ENCODE results near the gene ZNF544. TPM values are rescaled to one million over a fixed set of nuclear protein-coding genes. Genes with fewer than 3 reads are reported as not detected.
A peak's percentile ranks its signal among the peaks of the same experiment; 100 is the strongest.
"Not testable (repeated sequence)": the region's sequence is repeated elsewhere in the genome, so short reads cannot be mapped to it uniquely, and the experiment has no call there.

ZNF544 gene
- total RNA-seq, 1 donor from 2014 or later, result 55.5 TPM

DNA sequence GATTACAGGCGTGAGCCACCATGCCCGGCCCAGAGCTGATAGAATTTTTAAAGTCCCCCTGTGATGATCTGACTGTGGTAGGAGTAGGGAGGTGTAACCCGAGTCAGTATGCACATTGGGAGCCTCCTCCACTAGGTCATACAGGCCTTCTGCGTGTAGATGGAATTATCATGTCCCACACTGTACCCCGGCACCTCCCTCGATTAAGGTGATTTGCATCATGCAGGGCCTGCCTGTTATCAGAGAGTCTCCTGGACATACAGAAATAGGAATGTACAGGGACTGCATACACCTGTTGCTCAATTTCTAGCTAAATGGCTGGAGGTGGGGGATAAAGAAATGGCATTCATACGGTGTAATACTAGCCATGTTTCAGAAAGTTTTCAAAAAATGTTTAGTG, 75.5 kb downstream of the ZNF544 start:
- H3K4me3 Mint-ChIP-seq, result peak overlapping the region; percentile 90
- H3K27me3 Mint-ChIP-seq, result no peaks in the 10 kb centered on the region
- H3K9me3 Mint-ChIP-seq, result peaks cover 19% of the 10 kb centered on the region
- peaks cover 83% of the 10 kb centered on the region for H3K36me3 Mint-ChIP-seq (ENCODE audit: low read depth)
- H3K4me1 Mint-ChIP-seq, result peaks cover 32% of the 10 kb centered on the region
- intact Hi-C loops (cut with micrococcal nuclease), result loop anchor here (2.0 kb wide), 1 partner anchor 77 kb away; the partner anchor contains the start of gene ZNF837
- H3K27ac Mint-ChIP-seq, result peak overlapping the region; percentile 96
- no peak for DNase-seq

DNA sequence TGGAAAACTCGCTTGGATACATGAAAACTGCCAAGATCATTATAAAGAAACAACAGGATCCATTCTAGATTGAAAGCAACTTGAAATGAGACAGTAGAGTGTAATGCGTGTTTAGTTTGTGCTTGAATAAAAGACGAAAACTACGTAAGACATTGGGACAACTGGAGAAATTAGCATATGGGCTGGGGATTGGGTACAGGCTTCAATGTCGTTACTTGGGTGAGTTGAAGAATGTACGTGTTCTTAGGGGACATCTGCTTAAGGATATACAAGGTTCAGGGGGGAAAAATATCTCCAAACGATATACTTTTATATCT, 76.0 kb downstream of the ZNF544 start:
- Mint-ChIP-seq H3K9me3 (peaks cover 23% of the 10 kb centered on the region), H3K27me3 (no peaks in the 10 kb centered on the region), H3K36me3 (ENCODE audit: low read depth) (peaks cover 86% of the 10 kb centered on the region), H3K4me3 (peak overlapping the region; percentile 90), H3K27ac (peak overlapping the region; percentile 96), H3K4me1 (peaks cover 35% of the 10 kb centered on the region)
- intact Hi-C loops (cut with micrococcal nuclease), result loop anchor here (1.0 to 5.0 kb wide), 10 partner anchors 23 to 1064 kb away; partner anchors contain the start of genes MZF1, ZNF132, ZNF274 and ZNF446
- no peak for DNase-seq

DNA sequence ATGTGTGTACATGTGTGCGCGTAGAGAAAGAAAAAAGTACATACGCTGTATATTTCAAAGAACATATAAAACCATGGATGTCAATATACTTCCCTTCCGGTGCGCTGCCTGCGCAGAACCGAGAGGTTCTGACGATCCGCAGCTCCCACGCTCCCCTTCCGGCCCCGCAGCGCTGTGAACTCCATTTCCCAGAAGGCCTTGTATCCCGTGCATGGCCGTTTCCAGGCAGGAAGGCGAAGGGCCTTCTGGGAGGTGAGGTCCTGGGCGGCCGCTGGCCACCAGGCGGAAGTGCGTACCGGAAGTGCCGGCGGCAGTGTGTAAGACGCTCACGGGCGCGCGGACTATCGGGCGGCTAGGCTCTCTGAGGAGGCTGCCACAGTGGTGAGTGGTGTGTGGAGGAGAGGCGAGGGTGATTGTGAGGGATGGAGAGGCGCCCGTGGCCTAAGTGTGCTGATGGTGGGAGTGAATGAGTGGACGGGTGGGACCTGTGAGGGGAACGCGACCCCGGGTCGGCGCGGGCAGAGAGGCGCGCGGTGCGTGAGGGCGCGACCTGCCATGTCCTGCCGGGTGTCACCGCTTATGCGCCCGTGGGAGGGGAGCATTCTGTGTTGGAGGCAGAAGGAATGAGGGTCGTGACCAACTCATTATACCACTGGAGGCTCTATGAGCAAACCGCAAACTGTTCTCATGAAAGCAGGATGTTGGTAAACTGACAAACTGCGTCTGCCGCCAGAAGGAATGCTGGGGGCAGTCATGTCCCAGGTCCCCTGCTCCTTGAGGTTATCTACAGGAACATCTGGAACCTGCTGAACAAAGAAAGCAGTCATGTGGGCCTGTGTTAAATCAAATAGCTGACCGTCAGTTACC, 76.6 kb downstream of the ZNF544 start, which contains the start of gene ERVK3-1:
ERVK3-1 (plus strand) TSS at position 313 of the 867 bp plus-strand sequence. CDS start 6,792 bp downstream, outside the sequence.
- Mint-ChIP-seq H3K27ac (peak within 1 kb of the TSS; percentile 96), H3K4me1 (peaks cover 35% of the 10 kb centered on the region), H3K4me3 (peak within 1 kb of the TSS; percentile 90), H3K9me3 (peaks cover 23% of the 10 kb centered on the region), H3K36me3 (ENCODE audit: low read depth) (peaks cover 86% of the 10 kb centered on the region), H3K27me3 (no peaks in the 10 kb centered on the region)
- intact Hi-C loops (cut with micrococcal nuclease), result loop anchor here (1.0 to 5.0 kb wide), 10 partner anchors 22 to 1065 kb away; partner anchors contain the start of genes MZF1, ZNF132, ZNF274 and ZNF446
- DNase-seq, result peak; percentile 98

- peak overlapping the region; percentile 90 for H3K4me3 Mint-ChIP-seq
- peaks cover 86% of the 10 kb centered on the region for H3K36me3 Mint-ChIP-seq (ENCODE audit: low read depth)
- H3K27ac Mint-ChIP-seq, result peak overlapping the region; percentile 96
- H3K4me1 Mint-ChIP-seq, result peaks cover 35% of the 10 kb centered on the region
- intact Hi-C loops (cut with micrococcal nuclease), result loop anchor here (1.0 to 5.0 kb wide), 10 partner anchors 21 to 1066 kb away; partner anchors contain the start of genes MZF1, ZNF132, ZNF274 and ZNF446
- H3K9me3 Mint-ChIP-seq, result peaks cover 20% of the 10 kb centered on the region
- DNase-seq, result peak; percentile 71
- H3K27me3 Mint-ChIP-seq, result no peaks in the 10 kb centered on the region
These were observed 77.2 kb downstream of the ZNF544 start for GRCh38 chr19:58305932-58306323.

- intact Hi-C loops (cut with micrococcal nuclease), result loop anchor here (5.0 kb wide), 1 partner anchor 100 kb away; the partner anchor contains the start of gene ZNF584
- no peak for DNase-seq
- no peak overlapping the region for H3K27ac Mint-ChIP-seq
- no peaks in the 10 kb centered on the region for H3K27me3 Mint-ChIP-seq
- H3K9me3 Mint-ChIP-seq, result peaks cover 18% of the 10 kb centered on the region
- H3K4me1 Mint-ChIP-seq, result peaks cover 37% of the 10 kb centered on the region
- H3K4me3 Mint-ChIP-seq, result no peak overlapping the region
- peaks cover 85% of the 10 kb centered on the region for H3K36me3 Mint-ChIP-seq (ENCODE audit: low read depth)
These were observed 79.0 kb downstream of the ZNF544 start for GRCh38 chr19:58307736-58308135.

DNA sequence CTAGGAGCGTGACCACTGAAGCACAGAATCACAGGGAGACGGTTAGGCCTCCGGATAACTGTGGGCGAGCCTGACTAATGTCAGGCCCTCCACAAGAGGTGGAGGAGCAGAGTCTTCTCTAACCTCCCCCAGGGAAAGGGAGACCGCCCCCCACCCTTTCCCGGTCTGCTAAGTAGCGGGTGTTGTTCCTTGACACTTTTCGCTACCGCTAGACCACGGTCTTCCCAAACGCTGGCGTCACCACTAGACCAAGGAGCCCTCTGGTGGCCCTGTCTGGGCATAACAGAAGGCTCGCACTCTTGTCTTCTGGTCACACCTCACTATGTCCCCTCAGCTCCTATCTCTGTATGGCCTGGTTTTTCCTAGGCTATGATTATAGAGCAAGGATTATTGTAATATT, 82.0 kb downstream of the ZNF544 start:
- intact Hi-C loops (cut with micrococcal nuclease); H3K27ac Mint-ChIP-seq; H3K4me3 Mint-ChIP-seq; H3K27me3 Mint-ChIP-seq: not testable (repeated sequence)
- H3K36me3 Mint-ChIP-seq (ENCODE audit: low read depth), result peaks cover 89% of the 10 kb centered on the region
- H3K4me1 Mint-ChIP-seq, result peaks cover 26% of the 10 kb centered on the region
- peak; percentile 67 for DNase-seq
- peaks cover 17% of the 10 kb centered on the region for H3K9me3 Mint-ChIP-seq

GRCh38 chr19:58311345-58311865, 82.7 kb downstream of the ZNF544 start:
- Mint-ChIP-seq H3K4me1 (peaks cover 20% of the 10 kb centered on the region), H3K36me3 (ENCODE audit: low read depth) (peaks cover 87% of the 10 kb centered on the region), H3K4me3 (no peak overlapping the region), H3K27me3 (no peaks in the 10 kb centered on the region), H3K27ac (no peak overlapping the region), H3K9me3 (peaks cover 17% of the 10 kb centered on the region)
- intact Hi-C loops (cut with micrococcal nuclease), result no loop called here
- DNase-seq, result no peak

Other genes with a start within 250 kb of the ZNF544 start
- gene ZNF606, start 226.1 kb upstream of the ZNF544 start, total RNA-seq, result 6.6 and 7.0 TPM in 2 replicates
- gene ZSCAN1, start 194.9 kb upstream of the ZNF544 start, total RNA-seq, result not detected in 2 replicates
- 0.05 TPM in 1 of 2 replicates, not detected in the other for gene ZNF135, start 169.6 kb upstream of the ZNF544 start, total RNA-seq
- gene ZSCAN18, start 130.7 kb upstream of the ZNF544 start, total RNA-seq, result 4.8 and 5.3 TPM in 2 replicates
- gene ZNF329, start 78.1 kb upstream of the ZNF544 start, total RNA-seq, result 1.4 and 2.1 TPM in 2 replicates
- 19.4 and 19.8 TPM in 2 replicates for gene ZNF274, start 45.9 kb upstream of the ZNF544 start, total RNA-seq
- gene ZNF8, start 50.0 kb downstream of the ZNF544 start, total RNA-seq, result 4.8 and 5.1 TPM in 2 replicates
- 75.2 and 80.7 TPM in 2 replicates for gene ERVK3-1, start 76.5 kb downstream of the ZNF544 start, total RNA-seq
- gene ZSCAN22, start 98.1 kb downstream of the ZNF544 start, total RNA-seq, result 4.2 and 4.6 TPM in 2 replicates
- 7.6 and 7.7 TPM in 2 replicates for gene A1BG, start 124.6 kb downstream of the ZNF544 start, total RNA-seq
- gene ZNF497, start 133.8 kb downstream of the ZNF544 start, total RNA-seq, result 0.79 and 1.1 TPM in 2 replicates
- gene ZNF837, start 152.1 kb downstream of the ZNF544 start, total RNA-seq, result 0.89 and 1.1 TPM in 2 replicates
- gene RPS5, start 158.4 kb downstream of the ZNF544 start, total RNA-seq, result 1,286 and 1,288 TPM in 2 replicates
- 0.54 and 1.1 TPM in 2 replicates for gene RNF225, start 166.7 kb downstream of the ZNF544 start, total RNA-seq
- gene ZNF584, start 179.7 kb downstream of the ZNF544 start, total RNA-seq, result 17.4 and 17.7 TPM in 2 replicates
- gene ZNF132, start 211.2 kb downstream of the ZNF544 start, total RNA-seq, result 3.6 and 3.8 TPM in 2 replicates
- gene ZNF324B, start 222.7 kb downstream of the ZNF544 start, total RNA-seq, result 14.4 and 15.2 TPM in 2 replicates
- gene ZNF324, start 238.2 kb downstream of the ZNF544 start, total RNA-seq, result 13.6 and 14.7 TPM in 2 replicates
- 6.3 and 6.8 TPM in 2 replicates for gene ZNF446, start 247.4 kb downstream of the ZNF544 start, total RNA-seq

All from activated CD4-positive, alpha-beta T cell treated with anti-CD3 and anti-CD28 coated beads, Interleukin-2, amount 10 ng/mL, durations not matched to agents 24 days and 14 days (primary cell).